Suppressor macrophage treated with lipopolysaccharide for 4 hours (primary cell): ENCODE results near the gene ZFPM1.

ENCODE experiments used
- DNase-seq: peaks from one replicate; pipeline ENCODE4 v3.0.0-alpha.2; 2020

Gene ZFPM1

GRCh38 chr16:88452482-88453216 lies 431 bp upstream of the ZFPM1 start:
- peak; percentile 99 for DNase-seq

DNA sequence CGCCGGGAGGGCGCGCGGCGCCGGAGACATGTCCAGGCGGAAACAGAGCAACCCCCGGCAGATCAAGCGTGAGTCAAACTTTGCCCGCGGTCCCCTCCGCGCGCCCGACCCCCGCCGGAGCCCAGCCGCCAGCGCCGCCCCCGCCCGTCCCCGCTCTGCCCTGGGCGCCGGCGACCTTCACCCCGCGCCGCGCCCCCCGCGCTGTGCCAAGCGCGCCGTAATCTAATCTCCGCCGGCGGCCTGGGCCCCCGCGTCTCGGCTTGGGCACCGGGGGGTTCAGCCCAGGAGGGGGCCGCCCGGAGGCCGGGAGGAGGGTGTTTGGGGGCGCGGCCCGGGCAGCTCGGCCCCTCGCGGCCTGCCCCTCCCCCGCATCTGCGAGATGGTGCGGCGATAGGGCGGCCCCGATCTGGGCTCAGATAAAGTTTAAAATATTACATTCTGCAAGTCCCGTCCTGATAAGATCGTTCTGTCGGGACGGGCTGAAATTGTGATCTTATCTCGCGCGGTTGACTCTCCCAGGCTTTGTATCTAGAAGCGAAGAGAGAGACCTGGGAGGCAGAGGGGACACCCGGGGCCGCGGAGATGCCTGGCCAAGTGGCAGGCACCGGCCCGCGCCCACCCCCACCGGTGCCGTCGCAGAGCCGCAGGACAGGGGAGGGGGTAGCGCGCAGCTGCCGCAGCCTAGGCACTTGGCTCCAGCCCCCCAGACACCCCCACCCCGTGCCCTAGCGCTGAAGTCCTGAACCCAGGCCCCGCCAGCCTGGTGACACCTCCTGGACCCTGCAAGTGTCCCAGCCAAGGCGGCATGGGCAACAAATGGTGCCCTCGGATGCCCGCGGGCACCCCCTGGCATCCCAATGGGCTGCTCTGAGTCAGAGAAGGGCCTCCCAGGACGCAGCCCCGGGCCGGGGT lies 787 bp downstream of the ZFPM1 start:
- DNase-seq = peak; percentile 12

GRCh38 chr16:88454523-88454947 lies 1.5 kb downstream of the ZFPM1 start:
- peak; percentile 10 for DNase-seq

DNA sequence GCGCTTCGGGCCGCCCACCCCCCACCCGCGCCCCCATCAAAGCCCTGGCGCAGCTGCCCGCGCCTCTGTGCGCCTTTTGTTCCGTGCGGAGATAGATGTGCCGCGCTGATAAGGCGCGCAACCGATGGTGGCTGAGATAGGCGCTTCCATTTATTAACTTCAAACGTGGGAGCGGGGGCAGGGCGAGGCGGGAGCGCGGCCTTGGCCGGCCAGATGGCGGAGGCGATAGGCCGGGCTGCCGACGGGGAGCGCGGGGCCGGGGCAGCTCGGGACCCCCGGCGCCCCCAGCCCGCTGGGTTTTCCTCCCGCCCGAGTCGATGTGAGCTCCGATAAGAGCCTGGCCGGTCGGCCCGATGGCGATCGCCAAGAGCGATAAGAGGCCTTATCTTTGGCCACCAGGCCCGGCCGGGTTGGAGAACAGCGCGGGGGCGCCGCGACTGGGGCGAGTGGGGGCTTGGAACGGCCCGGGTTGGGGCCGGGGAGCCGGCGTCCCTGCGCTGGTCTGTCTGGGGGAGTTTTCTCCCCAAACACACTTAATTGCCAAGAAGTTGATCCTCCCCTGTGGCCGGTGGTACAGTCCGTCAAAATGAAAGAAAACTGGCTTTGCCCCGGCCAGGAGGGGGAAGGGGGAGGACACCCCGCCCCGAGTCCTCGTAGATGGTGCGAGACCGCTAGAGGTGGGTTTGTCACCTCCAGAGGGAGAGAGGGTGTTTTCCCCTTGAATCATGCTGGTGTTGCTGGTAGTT lies 2.7 kb downstream of the ZFPM1 start:
- peak; percentile 28 for DNase-seq

GRCh38 chr16:88456356-88457292 lies 3.5 kb downstream of the ZFPM1 start:
- DNase-seq = no peak

- DNase-seq = no peak
Measured at GRCh38 chr16:88458039-88458772, 5.1 kb downstream of the ZFPM1 start.

- DNase-seq = no peak
Measured at GRCh38 chr16:88458773-88459235, 5.7 kb downstream of the ZFPM1 start.

DNA sequence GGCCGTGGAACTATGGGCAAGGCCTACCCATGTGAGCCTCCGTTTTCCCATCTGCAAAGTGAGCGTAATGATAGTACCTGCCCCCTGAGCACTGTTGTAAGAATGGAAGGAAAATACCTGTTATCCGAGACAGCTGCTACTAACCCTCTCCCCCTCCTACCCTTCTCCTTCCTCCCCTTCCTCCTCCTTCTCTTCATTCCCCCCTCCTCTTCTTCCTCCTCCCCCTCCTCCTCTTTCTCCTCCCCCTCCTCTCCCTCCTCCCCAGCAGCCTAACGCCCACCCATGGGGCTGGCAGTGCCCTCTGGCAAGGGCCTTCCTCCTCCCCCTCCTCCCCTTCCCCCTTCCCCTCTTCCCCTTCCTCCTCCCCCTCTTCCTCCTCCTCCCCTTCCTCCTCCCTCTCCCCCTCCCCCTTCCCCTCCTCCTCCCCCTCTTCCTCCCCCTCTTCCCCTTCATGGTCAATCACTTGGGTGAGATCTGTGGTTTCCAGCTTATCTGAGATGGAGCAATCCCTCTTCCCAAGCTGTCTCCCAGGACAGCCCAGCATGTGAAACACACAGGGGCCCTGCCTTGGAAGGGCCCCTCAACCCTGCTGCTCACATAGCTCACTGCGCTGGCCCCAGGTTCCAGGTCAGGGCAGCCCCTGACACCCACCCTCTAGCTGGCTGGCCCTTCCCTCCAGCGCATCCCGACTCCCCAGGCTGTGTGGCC lies 6.4 kb downstream of the ZFPM1 start:
- DNase-seq = no peak

DNA sequence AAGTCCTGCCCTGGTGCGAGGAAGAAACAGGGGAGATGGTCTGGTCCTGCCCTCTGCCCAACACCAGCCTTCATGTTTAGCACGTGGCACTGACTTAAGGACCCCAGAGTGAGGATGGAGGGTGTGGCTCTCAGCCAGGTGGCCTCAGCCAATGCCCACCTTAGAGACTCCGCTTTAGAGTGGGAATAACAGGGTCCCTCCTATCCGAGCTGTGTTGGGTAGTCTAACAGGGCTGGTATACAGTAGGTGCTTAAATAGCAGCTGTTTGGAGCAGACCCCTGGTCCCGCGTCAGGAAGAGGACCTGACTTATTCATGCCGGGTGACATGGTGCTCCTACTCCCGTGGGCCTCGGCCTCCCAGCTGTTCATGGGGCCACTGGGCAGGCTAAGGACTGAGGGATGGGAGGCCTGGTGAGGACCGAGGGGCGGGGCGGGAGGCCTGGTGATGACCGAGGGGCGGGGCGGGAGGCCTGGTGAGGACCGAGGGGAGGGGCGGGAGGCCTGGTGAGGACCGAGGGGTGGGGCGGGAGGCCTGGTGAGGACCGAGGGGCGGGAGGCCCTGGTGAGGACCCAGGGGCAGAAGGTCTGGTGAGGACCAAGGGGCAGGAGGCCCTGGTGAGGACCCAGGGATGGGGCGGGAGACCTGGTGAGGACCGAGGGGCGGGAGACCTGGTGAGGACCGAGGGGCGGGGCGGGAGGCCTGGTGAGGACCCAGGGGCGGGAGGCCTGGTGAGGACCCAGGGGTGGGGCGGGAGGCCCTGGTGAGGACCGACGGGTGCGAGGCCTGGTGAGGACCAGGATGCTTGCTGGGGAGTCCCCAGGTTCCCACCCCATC lies 7.6 kb downstream of the ZFPM1 start:
- DNase-seq = no peak

- DNase-seq = no peak
Measured at GRCh38 chr16:88461331-88462269, 8.5 kb downstream of the ZFPM1 start.

- DNase-seq = no peak
Measured at GRCh38 chr16:88462396-88462795, 9.3 kb downstream of the ZFPM1 start.

DNA sequence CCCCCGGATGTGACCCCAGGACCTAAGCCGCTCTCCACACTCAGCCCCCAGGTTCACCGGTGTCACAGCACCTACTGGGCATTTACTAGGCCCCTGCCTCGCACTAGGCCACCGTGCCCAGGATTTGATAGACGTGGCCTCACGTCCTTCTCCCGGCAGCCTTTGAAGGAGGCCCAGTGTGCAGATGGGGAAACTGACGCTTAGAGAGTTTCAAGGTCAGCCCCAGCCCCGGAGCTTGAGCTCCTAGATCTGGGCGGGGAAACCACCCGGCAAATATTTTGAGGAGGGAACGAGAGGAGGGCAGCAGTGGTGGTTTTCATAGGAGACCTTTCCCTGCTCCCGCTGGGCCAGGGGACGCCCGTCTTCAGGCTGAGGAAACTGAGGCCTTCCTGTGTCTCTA lies 10.3 kb downstream of the ZFPM1 start:
- DNase-seq = no peak

GRCh38 chr16:88464447-88465318 lies 11.6 kb downstream of the ZFPM1 start:
- no peak for DNase-seq

DNA sequence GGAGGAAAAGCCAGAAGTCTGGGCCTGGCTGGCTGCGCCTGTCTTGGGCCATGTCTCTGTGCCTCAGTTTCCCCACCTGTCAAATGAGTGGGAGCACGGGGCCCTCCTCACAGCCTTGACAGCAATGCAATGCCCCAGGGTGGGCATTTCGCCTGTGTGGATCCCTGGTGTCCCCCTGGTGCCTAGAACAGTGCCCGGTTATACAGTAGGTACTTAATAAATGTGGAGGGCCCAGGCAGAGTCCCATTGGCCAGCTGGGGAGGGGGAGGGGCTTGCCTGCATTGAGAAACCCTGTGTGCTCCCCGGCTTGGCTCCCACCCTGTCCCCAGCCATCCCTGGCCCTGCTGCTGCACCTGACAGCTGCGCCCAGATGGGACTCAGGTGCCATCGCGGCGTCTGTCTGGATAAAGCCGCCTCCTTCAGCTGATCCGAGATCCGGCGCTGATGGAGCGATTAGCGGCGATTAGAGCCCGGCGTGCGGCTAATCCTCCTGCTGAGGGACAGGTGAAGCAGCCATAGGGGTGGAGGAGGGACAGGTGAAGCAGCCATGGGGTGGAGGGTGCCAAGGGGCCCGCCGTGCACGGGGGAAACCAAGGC lies 12.4 kb downstream of the ZFPM1 start:
- DNase-seq = no peak

DNA sequence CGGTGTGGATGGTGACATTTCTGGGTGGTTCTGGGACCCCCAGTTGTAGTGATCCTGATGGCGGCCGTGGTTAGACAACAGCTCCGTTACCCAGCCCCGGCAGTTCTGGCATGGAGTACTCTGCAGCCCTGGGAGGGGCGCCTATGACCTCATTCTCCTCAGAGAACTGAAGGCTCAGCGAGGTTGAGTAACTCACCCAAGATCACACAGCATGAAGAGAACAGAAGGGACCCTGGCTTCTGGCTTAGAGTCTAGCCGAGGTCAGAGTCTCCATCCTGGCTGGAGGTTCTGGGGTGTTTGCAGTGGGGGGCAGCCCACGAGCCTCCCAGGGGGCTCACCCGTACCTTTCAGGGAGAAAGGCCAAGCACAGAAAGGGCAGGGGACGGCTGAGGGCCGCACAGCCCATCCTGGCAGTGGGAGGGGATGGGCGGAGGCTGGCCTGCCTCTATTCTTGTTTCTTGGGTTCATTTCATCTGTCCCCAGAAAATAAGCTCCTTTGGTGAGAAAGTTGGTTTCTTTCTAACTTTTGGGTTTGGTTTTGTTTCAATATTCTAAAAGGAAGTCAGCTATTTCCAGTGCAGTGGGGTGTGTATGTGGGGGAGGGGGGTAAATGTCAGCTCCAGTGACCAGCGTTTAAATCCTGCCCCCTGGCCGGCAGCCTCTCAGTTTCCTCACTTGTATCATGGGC lies 13.2 kb downstream of the ZFPM1 start:
- no peak for DNase-seq

GRCh38 chr16:88466949-88467348 lies 13.9 kb downstream of the ZFPM1 start:
- DNase-seq = no peak
